H1 (cell line): ENCODE data around the gene DPF3. TPM values are rescaled to one million over a fixed set of nuclear protein-coding genes. Genes with fewer than 3 reads are reported as not detected.

ENCODE experiments used
- BCL11A ChIP-seq, 2 experiments: IDR thresholded peaks; one replicate each; pipeline ENCODE4 v1.6.1; 2011; ENCODE audit warnings: low read depth in 2 of 2, low read length in 2 of 2, mild to moderate bottlenecking in 2 of 2
- CHD7 ChIP-seq: fragments of 300-600 bp; sonication (generic); IDR thresholded peaks from 2 replicates; pipeline ENCODE4 v1.7.1; 2012; ENCODE audit warnings: low read length, moderate library complexity, mild to moderate bottlenecking, inconsistent platforms; ENCODE audit not compliant: insufficient replicate concordance
- RBBP5 ChIP-seq: IDR thresholded peaks from 2 replicates; pipeline ENCODE4 v1.7.1; 2012; ENCODE audit warnings: low read depth, mild to moderate bottlenecking, inconsistent platforms, low read length, moderate library complexity, borderline replicate concordance
- RXRA ChIP-seq: IDR thresholded peaks from 2 replicates; pipeline ENCODE4 v1.6.1; 2011; ENCODE audit warnings: low read depth, mild to moderate bottlenecking, low read length, moderate library complexity; ENCODE audit not compliant: insufficient read depth
- USF2 ChIP-seq: IDR thresholded peaks from 2 replicates; pipeline ENCODE4 v1.6.1; 2011; ENCODE audit warnings: low read length, improper control_type of control experiment
- polyA plus RNA-seq, 7 experiments: library from polyadenylated mRNA; depleted of rRNA in 3 of 7; stranded (reverse) in 5 of 7; unstranded in 2 of 7; fragments of >200 nt in 5 of 7; fragments of 200-250 nt in 2 of 7; gene quantifications; 1 replicate in 5 of 7; 2 replicates in 1 of 7; 4 replicates in 1 of 7; pipeline versions ENCODE4 v1.2.1 to v1.2.3, GENCODE V29; 2011 to 2013; ENCODE audit warnings: missing spikeins in 2 of 7, mixed read lengths in 2 of 7
- total RNA-seq: library from RNA; stranded (reverse); fragmentation: NEBNext Ultra II Directional; extraction: Animal tissue kit (Norgen Biotek cat#: 25700); gene quantifications from 2 replicates; pipeline ENCODE4 v1.2.1, GENCODE V29; 2021

DPF3 gene
- total and polyA plus RNA-seq, 2 of the 8 experiments (the other 6 are each of a cell fraction or from before 2014, with no cell fraction given) = 0.19 TPM; not detected in 1

GRCh38 chr14:72612041-72612440 is 281.9 kb downstream of the DPF3 start (continued):
- TF ChIP-seq CHD7 (no peak), RXRA (no peak), BCL11A (IDR thresholded peaks at IDR 0.05; ENCODE audit: low read depth in 2 of 2, low read length in 2 of 2) (no peak), USF2 (no peak), RBBP5 (no peak)
